SK-N-MC (cell line): ENCODE measurements around the gene RASA3.

ENCODE experiments used
- EZH2 ChIP-seq: fragments of 200-600 bp; sonication (generic); IDR thresholded peaks from one replicate; pipeline ENCODE4 v1.6.1; 2017; ENCODE audit warnings: antibody characterized with exemption
- FOXP2 ChIP-seq: optimal IDR thresholded peaks from 2 replicates; pipeline ENCODE3; 2011; ENCODE audit warnings: mild to moderate bottlenecking, moderate library complexity; ENCODE audit not compliant: insufficient read depth; ENCODE audit errors: extremely low read length, control extremely low read depth

DNA sequence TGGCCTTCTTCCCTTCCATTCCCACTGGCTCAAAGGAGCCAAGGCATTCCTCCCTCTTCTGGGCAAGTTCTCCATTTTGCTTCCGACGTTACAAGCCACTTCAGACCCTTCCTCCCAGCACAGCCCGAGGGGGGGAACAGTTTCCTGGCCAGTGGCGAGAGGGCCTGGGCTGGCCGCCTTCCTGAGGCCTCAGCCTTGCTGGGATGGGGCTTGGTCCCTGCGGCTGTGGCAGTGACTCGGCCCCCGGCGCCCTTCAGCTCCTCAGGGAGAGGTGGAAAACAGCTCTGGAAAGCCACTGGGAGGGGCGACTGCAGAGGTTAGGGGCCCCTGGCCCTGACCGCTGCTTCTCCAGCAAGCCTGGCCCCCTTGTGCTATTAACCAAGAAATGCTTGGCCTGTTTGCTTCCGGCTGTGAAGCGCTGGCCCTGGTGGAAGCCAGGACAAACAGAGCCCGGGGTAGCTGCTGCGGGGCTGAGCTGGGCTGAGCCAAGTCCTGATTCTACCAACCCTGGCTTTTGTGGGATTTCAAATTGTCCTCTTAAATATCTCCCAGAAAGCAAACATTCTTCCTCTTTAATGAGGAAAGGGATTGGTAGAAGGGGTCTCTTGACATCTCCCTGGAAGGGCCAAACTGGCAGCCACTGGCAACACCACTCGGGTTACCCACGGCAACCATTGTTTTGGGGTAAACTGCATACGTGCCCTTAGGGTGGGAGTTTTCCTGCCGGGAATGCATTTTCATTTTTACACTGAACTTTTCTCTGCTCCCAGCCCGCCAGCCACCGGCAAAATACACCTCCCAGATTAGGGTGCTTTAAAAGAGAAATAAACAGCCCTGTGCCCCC, 197.2 kb downstream of the RASA3 start:
- TF ChIP-seq EZH2 = no peak
- no peak for TF ChIP-seq FOXP2
